DMS53 treated with DMSO at 0.1 percent for 48 hours (cell line): ENCODE results near the gene TICAM2.

ENCODE experiments used
- DNase-seq: peaks from one replicate; lab custom pipeline; 2025; ENCODE audit not compliant: unreplicated experiment; lab: John Stamatoyannopoulos, UW

Gene TICAM2

GRCh38 chr5:115541611-115542010 lies 60.7 kb downstream of the TICAM2 start:
- no peak for DNase-seq

- no peak for DNase-seq
Observed at GRCh38 chr5:115535479-115536035, 66.7 kb downstream of the TICAM2 start.

GRCh38 chr5:115532517-115532916 lies 69.8 kb downstream of the TICAM2 start:
- no peak for DNase-seq

- DNase-seq = no peak
Observed at GRCh38 chr5:115531787-115532367, 70.4 kb downstream of the TICAM2 start.

- no peak for DNase-seq
Observed at GRCh38 chr5:115531380-115531779, 70.9 kb downstream of the TICAM2 start.

GRCh38 chr5:115530426-115530825 lies 71.9 kb downstream of the TICAM2 start:
- DNase-seq = no peak
